Gastroesophageal sphincter (tissue), 3 donors: ENCODE results near the gene HEATR1.

Experiments
- EP300 ChIP-seq: sonication (generic); formaldehyde crosslinking; IDR thresholded peaks from one replicate; pipeline ENCODE4 v1.6.1; 2017; ENCODE audit warnings: antibody characterized with exemption, mild to moderate bottlenecking
- POLR2A ChIP-seq, 2 donors: fragments of 450-650 bp; IDR thresholded peaks; one replicate each; pipeline ENCODE4 v1.6.1; 2017; ENCODE audit warnings: antibody characterized with exemption in 2 of 2, mild to moderate bottlenecking in 2 of 2, moderate library complexity in 1 of 2
- POLR2AphosphoS5 ChIP-seq: sonication (generic); formaldehyde crosslinking; IDR thresholded peaks from one replicate; pipeline ENCODE4 v1.6.1; 2017; ENCODE audit warnings: antibody characterized with exemption
- TF ChIP-seq, protein P1 (sequence below), 4 experiments: fragments of 200-600 bp in 2 of 4; fragments of 450-650 bp in 2 of 4; sonication (generic) in 1 of 4; IDR thresholded peaks; one replicate each; pipeline ENCODE4 v1.5.1; 2017 to 2019; ENCODE audit warnings: antibody characterized with exemption in 4 of 4, mild to moderate bottlenecking in 2 of 4, moderate library complexity in 2 of 4

GRCh38 chr1:236534151-236534651, 70.1 kb downstream of the HEATR1 start:
- TF ChIP-seq, protein P1, sequence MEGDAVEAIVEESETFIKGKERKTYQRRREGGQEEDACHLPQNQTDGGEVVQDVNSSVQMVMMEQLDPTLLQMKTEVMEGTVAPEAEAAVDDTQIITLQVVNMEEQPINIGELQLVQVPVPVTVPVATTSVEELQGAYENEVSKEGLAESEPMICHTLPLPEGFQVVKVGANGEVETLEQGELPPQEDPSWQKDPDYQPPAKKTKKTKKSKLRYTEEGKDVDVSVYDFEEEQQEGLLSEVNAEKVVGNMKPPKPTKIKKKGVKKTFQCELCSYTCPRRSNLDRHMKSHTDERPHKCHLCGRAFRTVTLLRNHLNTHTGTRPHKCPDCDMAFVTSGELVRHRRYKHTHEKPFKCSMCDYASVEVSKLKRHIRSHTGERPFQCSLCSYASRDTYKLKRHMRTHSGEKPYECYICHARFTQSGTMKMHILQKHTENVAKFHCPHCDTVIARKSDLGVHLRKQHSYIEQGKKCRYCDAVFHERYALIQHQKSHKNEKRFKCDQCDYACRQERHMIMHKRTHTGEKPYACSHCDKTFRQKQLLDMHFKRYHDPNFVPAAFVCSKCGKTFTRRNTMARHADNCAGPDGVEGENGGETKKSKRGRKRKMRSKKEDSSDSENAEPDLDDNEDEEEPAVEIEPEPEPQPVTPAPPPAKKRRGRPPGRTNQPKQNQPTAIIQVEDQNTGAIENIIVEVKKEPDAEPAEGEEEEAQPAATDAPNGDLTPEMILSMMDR (IDR thresholded peaks at IDR 0.05), result no peak
- no peak for TF ChIP-seq POLR2A (IDR thresholded peaks at IDR 0.05)
- no peak for TF ChIP-seq POLR2AphosphoS5
- no peak for TF ChIP-seq EP300
